HG03066 (cell line): ENCODE data around the gene TRIM9.
A peak's percentile ranks its signal among the peaks of the same experiment; 100 is the strongest.
"Not testable (repeated sequence)": the region's sequence is repeated elsewhere in the genome, so short reads cannot be mapped to it uniquely, and the experiment has no call there.

Experiments used
- ATAC-seq: cut with Tn5 transposase; IDR thresholded peaks from one replicate; pipeline ENCODE4 v1.9.1; 2021; ENCODE audit warnings: low read depth; ENCODE audit not compliant: unreplicated experiment

The TRIM9 gene

GRCh38 chr14:51006781-51007211, 88.1 kb downstream of the TRIM9 start:
- ATAC-seq, result no peak

- no peak for ATAC-seq
These were observed 88.6 kb downstream of the TRIM9 start for GRCh38 chr14:51006324-51006723.

GRCh38 chr14:51004801-51005526, 89.9 kb downstream of the TRIM9 start:
- no peak for ATAC-seq

GRCh38 chr14:51004352-51004800, 90.5 kb downstream of the TRIM9 start:
- no peak for ATAC-seq

DNA sequence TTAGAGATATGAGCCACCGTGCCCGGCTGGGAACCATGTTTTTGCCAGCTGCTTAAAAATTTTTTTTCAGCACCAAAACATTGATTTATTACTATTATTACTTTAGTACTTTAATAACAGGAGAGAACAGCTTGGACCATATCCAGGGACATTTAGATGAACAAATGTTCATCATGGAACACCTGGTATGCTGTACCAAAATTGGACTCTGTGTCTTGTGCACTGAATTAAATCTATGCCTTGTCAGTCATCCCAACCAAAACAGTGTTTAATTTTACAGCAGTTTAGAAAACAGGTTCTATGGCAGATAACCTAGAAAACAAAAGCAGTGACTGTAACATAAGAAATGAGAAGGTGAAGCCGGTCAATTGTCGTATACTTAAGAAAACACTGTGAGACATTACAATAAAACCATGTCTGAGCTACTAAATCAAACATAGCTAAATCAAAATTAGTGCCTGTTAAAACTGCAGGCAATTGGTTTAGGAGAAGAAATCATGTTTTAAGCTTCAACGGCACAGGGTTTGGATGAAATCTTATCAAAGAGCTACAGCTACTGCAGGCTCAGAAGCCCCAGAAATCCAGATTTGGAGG, 92.4 kb downstream of the TRIM9 start:
- no peak for ATAC-seq

DNA sequence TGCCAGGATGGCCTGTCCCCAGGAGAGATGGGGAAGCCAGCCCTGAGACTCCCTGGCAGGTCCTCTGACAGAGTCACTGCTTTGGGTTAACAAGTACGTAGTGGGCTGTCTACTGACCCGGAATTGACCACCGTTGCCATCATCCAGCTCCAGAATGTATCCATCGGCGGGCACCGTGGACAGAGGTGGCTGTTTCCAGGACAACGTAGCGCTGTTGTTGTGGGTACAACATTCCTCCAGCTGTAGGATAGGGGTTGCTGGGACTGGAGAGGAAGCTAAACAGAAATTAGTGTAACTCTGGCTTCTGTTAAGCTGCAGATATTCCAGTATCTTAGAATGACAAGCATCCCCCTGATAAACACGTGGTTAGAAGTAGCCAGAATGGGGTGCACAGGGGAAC, 94.3 kb downstream of the TRIM9 start:
- ATAC-seq, result no peak

GRCh38 chr14:50999726-51000125, 95.2 kb downstream of the TRIM9 start:
- no peak for ATAC-seq

- no peak for ATAC-seq
These were observed 96.3 kb downstream of the TRIM9 start for GRCh38 chr14:50998612-50999011.

DNA sequence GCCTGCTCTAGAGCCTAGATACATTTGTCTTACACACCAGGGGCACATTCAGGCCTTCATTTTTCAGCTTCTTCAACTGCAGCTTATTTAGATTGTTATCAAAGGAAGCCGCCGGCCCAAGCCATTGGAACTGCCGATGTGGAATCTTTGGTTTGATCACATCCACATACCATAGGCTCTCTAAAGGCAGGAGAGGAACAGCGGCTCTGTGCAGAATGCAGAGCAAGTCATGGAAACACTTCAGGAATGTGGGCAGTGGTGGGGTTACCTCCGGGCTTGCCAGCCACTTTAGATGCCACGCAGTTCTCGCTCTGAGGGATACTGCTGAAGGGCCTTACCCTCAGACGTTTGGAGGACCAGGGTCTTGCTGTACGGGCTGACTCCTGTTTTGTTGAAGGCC, 97.2 kb downstream of the TRIM9 start:
- ATAC-seq, result no peak

GRCh38 chr14:50994158-50994557, 100.7 kb downstream of the TRIM9 start:
- ATAC-seq, result not testable (repeated sequence)

- ATAC-seq, result no peak
These were observed 109.0 kb downstream of the TRIM9 start for GRCh38 chr14:50985859-50986331.

- no peak for ATAC-seq
These were observed 109.6 kb downstream of the TRIM9 start for GRCh38 chr14:50985124-50985858.

DNA sequence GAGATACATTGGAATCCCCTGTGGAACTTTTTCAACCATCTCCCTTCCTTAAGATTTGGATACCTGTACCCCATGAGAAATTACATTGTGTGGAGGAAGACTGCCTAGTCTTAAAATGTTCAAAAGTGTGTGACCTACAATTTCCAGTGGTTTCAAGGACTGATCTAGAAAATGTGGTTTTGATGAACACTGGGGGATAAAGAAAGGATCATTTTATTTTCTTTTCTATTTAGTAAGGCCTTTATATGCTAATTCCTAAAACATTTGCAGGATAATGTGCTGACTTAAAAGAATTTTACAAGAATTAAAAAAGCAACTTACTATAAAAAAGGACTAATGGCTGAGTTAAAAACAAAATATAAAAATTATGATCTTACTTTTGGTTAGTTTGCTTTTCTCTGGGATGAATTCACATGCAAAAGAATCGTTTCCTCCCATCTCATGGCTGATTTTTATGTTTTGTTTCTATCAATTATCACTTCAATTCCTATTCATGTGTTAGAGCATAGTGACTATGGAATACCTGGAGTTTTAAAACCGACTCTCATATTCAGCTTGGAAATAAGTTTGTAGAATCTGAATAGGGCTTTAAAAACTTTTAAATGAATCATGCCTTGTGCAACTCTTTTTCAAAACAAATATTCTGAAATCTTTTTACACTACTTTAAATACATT, 110.7 kb downstream of the TRIM9 start:
- no peak for ATAC-seq

- no peak for ATAC-seq
These were observed 114.7 kb downstream of the TRIM9 start for GRCh38 chr14:50979941-50980850.

- peak; percentile 85 for ATAC-seq
These were observed 116.0 kb downstream of the TRIM9 start for GRCh38 chr14:50978888-50979287.

GRCh38 chr14:50978529-50978871, 116.4 kb downstream of the TRIM9 start:
- no peak for ATAC-seq

GRCh38 chr14:50977863-50978528, 116.9 kb downstream of the TRIM9 start:
- ATAC-seq, result no peak

- no peak for ATAC-seq
These were observed 120.8 kb downstream of the TRIM9 start for GRCh38 chr14:50974118-50974517.

DNA sequence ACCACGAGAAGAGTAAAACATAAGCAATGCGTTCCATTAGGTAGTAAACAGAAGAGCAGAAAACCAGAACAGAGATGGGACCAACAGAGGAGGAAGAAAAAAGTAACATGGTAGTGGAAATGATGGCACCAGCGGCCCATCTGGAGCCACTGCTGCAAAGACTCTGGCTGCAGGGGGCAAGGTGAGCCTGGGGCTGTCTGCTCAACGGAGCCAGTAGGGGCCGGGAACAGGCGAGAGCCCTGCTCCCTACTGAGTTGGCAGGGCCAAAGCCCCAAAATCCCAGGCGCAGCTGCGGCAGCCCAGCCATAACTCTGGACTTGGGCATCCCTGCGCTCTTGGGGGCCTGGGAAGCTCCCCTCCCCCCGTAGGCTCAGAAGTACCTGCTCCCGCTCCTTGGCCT, 122.2 kb downstream of the TRIM9 start:
- ATAC-seq, result no peak
